22Rv1 (cell line): ENCODE results near the gene SSC4D.
A peak's percentile ranks its signal among the peaks of the same experiment; 100 is the strongest.
"Not testable (repeated sequence)": the region's sequence is repeated elsewhere in the genome, so short reads cannot be mapped to it uniquely, and the experiment has no call there.

Experiments used
- H3K27ac ChIP-seq: fragments of 450-650 bp; 2 replicates; pipeline ENCODE4 v1.5.1; 2017
- ZFX ChIP-seq: fragments of 450-650 bp; IDR thresholded peaks from 2 replicates; pipeline ENCODE4 v1.6.1; 2017; ENCODE audit warnings: antibody characterized with exemption, borderline replicate concordance
- TF ChIP-seq, protein P1 (sequence below): fragments of 450-650 bp; IDR thresholded peaks from 2 replicates; pipeline ENCODE4 v1.5.1; 2017; ENCODE audit warnings: mild to moderate bottlenecking

The SSC4D gene

DNA sequence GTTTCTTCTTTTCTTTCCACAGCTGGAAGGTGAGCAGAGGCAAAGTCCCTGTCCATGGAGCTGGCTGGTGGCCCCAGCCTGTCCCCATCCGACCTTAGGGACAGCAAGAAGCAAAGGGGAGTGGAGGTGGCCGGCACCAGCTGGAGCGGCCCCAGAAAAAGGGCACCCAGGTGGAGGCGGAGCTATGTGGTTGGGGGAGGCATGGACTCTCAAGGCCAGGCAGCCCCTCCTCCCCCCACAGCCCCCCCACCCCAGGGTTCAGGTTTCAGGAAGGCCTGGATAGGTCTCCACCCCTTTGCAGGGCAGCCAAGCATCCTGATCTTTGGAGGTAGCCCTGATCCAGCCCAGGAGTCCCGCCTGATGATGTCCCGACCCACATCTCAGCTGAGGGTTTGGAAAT is at the start of gene SSC4D:
SSC4D (minus strand) TSS at position 161 of the 400 bp plus-strand sequence. CDS start 5,258 bp downstream, outside the sequence.
- H3K27ac ChIP-seq = peak within 1 kb of the TSS; percentile 34; the same call in 1 of the 2 replicates
- TF ChIP-seq, protein P1, sequence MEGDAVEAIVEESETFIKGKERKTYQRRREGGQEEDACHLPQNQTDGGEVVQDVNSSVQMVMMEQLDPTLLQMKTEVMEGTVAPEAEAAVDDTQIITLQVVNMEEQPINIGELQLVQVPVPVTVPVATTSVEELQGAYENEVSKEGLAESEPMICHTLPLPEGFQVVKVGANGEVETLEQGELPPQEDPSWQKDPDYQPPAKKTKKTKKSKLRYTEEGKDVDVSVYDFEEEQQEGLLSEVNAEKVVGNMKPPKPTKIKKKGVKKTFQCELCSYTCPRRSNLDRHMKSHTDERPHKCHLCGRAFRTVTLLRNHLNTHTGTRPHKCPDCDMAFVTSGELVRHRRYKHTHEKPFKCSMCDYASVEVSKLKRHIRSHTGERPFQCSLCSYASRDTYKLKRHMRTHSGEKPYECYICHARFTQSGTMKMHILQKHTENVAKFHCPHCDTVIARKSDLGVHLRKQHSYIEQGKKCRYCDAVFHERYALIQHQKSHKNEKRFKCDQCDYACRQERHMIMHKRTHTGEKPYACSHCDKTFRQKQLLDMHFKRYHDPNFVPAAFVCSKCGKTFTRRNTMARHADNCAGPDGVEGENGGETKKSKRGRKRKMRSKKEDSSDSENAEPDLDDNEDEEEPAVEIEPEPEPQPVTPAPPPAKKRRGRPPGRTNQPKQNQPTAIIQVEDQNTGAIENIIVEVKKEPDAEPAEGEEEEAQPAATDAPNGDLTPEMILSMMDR = no peak
- TF ChIP-seq ZFX = no peak

DNA sequence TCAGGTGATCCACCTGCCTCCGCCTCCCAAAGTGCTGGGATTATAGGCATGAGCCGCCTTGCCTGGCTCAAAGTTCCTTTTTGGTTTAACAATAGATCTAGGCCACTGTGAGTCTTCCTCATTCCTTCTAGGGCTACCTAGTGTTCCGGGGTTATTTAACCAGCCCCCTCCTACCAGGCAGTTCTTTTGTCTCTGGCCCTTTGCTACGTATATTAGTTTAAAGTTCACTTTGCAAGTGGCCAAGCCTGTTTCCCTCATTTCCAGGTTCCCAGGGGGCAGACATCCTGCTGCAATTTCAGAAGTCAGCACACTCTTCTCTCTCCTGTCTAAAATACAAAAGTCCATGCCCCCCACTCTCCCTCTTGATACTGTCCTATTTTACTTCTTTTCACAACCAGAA is 49.0 kb upstream of the SSC4D start:
- not testable (repeated sequence) for H3K27ac ChIP-seq

DNA sequence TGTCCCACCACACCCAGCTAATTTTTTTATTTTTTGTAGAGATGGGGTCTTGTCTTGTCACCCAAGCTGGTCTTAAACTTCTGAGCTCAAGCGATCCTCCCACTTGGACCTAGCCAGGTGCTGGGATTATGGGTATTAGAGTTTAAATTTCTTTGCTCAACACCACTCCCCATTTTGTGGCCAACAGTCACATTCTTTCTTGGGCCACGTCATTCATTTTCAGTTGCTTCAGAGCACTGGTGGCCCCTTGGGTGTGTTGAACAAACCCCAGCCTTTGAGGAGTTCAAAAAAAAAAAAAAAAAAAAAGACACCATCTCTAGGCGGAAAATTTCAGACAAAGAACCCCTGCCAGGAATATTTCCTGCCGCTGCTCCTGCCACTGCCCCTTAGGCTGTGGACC is 47.5 kb upstream of the SSC4D start:
- not testable (repeated sequence) for H3K27ac ChIP-seq

- H3K27ac ChIP-seq = not testable (repeated sequence)
Observed at GRCh38 chr7:76445577-76446008, 36.1 kb upstream of the SSC4D start.

- H3K27ac ChIP-seq = not testable (repeated sequence)
Observed at GRCh38 chr7:76443846-76444245, 34.3 kb upstream of the SSC4D start.

DNA sequence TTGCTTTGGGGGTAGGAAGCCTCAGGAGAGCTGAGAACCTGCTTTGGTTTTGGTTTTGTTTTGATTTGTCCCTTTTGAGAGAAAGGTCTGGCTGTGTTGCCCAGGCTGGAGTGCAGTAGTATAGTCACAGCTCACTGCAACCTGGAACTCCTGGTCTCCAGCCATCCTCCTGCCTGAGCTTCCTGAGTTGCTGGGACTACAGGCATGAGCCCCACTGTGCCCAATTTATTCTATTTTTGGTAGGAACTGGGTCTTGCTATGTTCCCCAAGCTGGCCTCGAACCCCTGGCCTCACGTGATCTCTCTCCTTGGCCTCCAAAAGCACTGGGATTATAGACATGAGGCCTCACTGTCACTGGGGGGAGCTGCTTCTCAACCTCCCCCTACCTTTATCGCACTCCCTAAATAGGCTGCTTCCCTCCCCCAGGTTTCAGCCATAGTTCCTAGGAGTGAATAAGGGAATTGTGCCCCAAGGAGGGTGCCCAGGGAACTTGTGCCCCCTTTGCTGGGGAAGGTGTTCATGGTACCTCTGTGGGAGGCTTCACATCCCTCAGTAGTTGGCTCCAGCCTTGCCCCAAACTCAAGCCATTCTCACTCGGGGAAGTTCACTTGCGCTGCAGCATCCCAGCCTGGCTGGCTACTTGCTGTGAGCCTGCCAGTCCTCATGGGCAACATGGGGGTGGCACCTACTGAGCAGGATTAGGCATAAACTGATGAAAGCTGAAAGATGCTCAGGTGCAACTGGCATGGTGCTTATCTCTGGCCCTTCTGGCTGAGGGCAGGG is 33.4 kb upstream of the SSC4D start:
- H3K27ac ChIP-seq = not testable (repeated sequence)

GRCh38 chr7:76441792-76442191 is 32.3 kb upstream of the SSC4D start:
- not testable (repeated sequence) for H3K27ac ChIP-seq

GRCh38 chr7:76440404-76440803 is 30.9 kb upstream of the SSC4D start:
- H3K27ac ChIP-seq = not testable (repeated sequence)

GRCh38 chr7:76439120-76439888 is 29.8 kb upstream of the SSC4D start:
- H3K27ac ChIP-seq = not testable (repeated sequence)

DNA sequence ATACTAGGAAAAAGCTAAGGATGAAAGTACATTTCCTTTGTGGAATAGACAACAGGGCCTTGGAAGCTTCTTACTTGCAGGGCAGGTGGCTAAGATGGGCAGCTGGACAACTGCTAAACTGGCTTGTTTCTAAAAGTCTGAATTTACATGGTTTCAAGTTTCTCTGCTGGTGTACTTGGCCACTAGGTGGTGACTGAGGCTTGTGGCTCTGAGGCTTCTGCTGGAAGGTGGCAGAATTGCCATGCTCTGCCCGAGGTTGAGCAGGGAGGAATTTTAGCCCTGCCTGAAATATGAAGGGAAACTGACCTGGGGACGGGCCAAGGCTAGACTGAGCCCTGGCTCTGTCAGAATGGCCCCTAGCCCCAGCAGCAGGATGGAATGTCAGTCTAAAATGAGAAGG is 28.4 kb upstream of the SSC4D start:
- TF ChIP-seq, protein P1 = peak; percentile 27
- not testable (repeated sequence) for H3K27ac ChIP-seq

DNA sequence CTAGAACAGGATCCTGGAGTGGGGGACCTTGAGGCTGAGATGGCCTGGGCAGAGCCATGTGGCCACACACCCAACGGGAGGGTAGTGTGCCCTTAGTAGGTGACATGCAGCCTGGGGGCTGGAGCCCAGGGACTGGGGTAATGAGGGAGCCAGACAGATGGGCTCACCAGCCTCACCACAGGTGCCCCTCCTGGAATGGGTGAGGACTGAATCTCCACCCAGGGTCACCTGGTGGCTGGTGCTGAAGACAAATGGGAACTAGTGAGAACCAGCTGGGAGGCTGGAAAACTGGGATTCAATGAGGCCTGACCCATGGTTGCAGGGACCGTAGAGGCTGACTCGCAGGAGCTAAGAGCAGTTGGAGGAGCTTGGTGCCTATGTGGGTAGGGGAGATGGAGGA is 21.3 kb upstream of the SSC4D start:
- H3K27ac ChIP-seq = no peak overlapping the region
- TF ChIP-seq, protein P1 = no peak
- TF ChIP-seq ZFX = no peak

DNA sequence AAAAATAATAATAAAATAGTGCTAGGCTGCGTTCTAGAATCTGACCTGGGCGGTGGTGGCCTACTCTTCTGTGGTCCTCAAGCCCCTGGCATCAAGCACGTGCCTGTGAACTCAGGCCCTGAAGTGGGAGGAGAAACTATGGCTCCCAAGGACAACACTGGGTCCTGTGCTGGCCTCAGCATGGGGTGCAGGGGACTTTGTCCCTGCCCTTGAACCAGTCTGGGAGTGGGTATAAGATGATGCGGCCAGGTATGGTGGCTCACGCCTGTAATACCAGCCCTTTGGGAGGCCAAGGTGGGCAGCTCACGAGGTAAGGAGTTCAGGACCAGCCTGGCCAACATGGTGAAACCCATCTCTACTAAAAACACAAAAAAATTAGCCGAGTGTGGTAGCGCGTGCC is 20.7 kb upstream of the SSC4D start:
- H3K27ac ChIP-seq = no peak overlapping the region
- no peak for TF ChIP-seq ZFX
